IMR-90 (cell line): ENCODE results near the gene TANGO2.

ENCODE experiments used
- RAD21 ChIP-seq: IDR thresholded peaks from 2 replicates; pipeline ENCODE4 v1.6.1; 2012; ENCODE audit warnings: low read length, improper control_type of control experiment
- USF2 ChIP-seq: fragments of 150-350 bp; IDR thresholded peaks from 2 replicates; pipeline ENCODE4 v1.6.1; 2017; ENCODE audit warnings: mild to moderate bottlenecking, antibody characterized with exemption, low read length, low read depth
- TF ChIP-seq, protein P1 (sequence below): conservative IDR thresholded peaks from 2 replicates; pipeline ENCODE4 v1.5.1; 2012; ENCODE audit warnings: mild to moderate bottlenecking, low read depth, low read length, improper control_type of control experiment

GRCh38 chr22:20024225-20024624 is 3.3 kb downstream of the TANGO2 start:
- TF ChIP-seq, protein P1, sequence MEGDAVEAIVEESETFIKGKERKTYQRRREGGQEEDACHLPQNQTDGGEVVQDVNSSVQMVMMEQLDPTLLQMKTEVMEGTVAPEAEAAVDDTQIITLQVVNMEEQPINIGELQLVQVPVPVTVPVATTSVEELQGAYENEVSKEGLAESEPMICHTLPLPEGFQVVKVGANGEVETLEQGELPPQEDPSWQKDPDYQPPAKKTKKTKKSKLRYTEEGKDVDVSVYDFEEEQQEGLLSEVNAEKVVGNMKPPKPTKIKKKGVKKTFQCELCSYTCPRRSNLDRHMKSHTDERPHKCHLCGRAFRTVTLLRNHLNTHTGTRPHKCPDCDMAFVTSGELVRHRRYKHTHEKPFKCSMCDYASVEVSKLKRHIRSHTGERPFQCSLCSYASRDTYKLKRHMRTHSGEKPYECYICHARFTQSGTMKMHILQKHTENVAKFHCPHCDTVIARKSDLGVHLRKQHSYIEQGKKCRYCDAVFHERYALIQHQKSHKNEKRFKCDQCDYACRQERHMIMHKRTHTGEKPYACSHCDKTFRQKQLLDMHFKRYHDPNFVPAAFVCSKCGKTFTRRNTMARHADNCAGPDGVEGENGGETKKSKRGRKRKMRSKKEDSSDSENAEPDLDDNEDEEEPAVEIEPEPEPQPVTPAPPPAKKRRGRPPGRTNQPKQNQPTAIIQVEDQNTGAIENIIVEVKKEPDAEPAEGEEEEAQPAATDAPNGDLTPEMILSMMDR = no peak
- no peak for TF ChIP-seq USF2
- no peak for TF ChIP-seq RAD21
